Lower leg skin (tissue), 4 donors: ENCODE results near the gene RELL1. TPM values are rescaled to one million over a fixed set of nuclear protein-coding genes. Genes with fewer than 3 reads are reported as not detected.

Source experiments
- DNase-seq, 2 donors: peaks; one replicate each; pipeline ENCODE4 v3.0.0-alpha.2; 2019; ENCODE audit warnings: low spot score in 2 of 2
- H3K4me3 ChIP-seq: fragments of 200-600 bp; sonication (generic); 2 replicates; pipeline ENCODE4 v1.5.1; 2017; ENCODE audit warnings: mild to moderate bottlenecking, low read depth; ENCODE audit not compliant: poor library complexity, severe bottlenecking
- CTCF ChIP-seq, 3 donors: fragments of 450-650 bp; IDR thresholded peaks; one replicate each; pipeline ENCODE4 v1.5.1; 2016; ENCODE audit warnings: antibody characterized with exemption in 3 of 3, mild to moderate bottlenecking in 3 of 3, moderate library complexity in 2 of 3
- POLR2A ChIP-seq, 2 donors: fragments of 450-650 bp; IDR thresholded peaks; one replicate each; pipeline ENCODE4 v1.6.1; 2016 to 2017; ENCODE audit warnings: antibody characterized with exemption in 2 of 2, mild to moderate bottlenecking in 1 of 2, moderate library complexity in 1 of 2
- WGBS, 2 donors: methylation state at CpG; one replicate each; pipeline ENCODE4 v1.1.5; 2018; 5-methylcytosine and 5-hydroxymethylcytosine counted together
- intact Hi-C: fragments of 100-400 bp; cut with DNase I; formaldehyde crosslinking; loops from one replicate; pipeline ENCODE4 v1.15.0; 2023; ENCODE audit warnings: low total_unique reads
- total RNA-seq, 4 donors: library from RNA; depleted of rRNA; stranded (reverse); fragments of >200 nt; gene quantifications; one replicate each; pipeline ENCODE4 v1.1.0, GENCODE V29; 2016

Gene RELL1
- total RNA-seq, 4 donors from 2014 or later = 66.5 to 78.6 (median 73.7) TPM

GRCh38 chr4:37652747-37653527, 33.2 kb downstream of the RELL1 start:
- WGBS, 2 donors = 65 to 69% methylated on average over 4 of the region's 4 CpGs
- intact Hi-C loops = no loop called here
- DNase-seq = no peak
- no peak overlapping the region for H3K4me3 ChIP-seq
- no peak for TF ChIP-seq CTCF (IDR thresholded peaks at IDR 0.05)
- no peak for TF ChIP-seq POLR2A (IDR thresholded peaks at IDR 0.05)

GRCh38 chr4:37651781-37652377, 34.3 kb downstream of the RELL1 start:
- intact Hi-C loops = no loop called here
- H3K4me3 ChIP-seq = no peak overlapping the region
- TF ChIP-seq CTCF (IDR thresholded peaks at IDR 0.05) (no peak), POLR2A (IDR thresholded peaks at IDR 0.05) (no peak)
- 93 to 98% methylated on average over 13 of the region's 13 CpGs for WGBS, 2 donors
- no peak for DNase-seq

DNA sequence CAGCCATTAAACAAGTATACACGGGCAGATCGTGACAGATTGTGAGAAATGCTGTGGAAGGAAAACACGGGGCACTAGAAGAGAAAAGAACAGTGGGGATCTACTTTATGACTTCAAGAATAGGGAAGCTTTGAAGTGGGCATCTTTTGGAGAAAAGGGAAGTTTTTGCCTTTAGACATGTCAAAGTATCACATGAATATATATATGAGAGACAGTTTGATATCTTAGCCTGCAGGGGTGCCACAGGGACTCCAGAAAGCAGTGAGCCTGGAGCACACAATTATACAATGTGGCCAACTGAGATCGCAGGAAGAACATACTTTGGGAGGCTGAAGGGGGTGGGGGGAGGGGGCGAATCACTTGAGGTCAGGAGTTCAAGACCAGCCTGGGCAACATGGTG, 35.7 kb downstream of the RELL1 start:
- H3K4me3 ChIP-seq = no peak overlapping the region
- 91% methylated on average over 5 of the region's 5 CpGs for WGBS, 2 donors
- intact Hi-C loops = no loop called here
- TF ChIP-seq POLR2A (IDR thresholded peaks at IDR 0.05) (no peak), CTCF (IDR thresholded peaks at IDR 0.05) (no peak)
- DNase-seq = no peak

DNA sequence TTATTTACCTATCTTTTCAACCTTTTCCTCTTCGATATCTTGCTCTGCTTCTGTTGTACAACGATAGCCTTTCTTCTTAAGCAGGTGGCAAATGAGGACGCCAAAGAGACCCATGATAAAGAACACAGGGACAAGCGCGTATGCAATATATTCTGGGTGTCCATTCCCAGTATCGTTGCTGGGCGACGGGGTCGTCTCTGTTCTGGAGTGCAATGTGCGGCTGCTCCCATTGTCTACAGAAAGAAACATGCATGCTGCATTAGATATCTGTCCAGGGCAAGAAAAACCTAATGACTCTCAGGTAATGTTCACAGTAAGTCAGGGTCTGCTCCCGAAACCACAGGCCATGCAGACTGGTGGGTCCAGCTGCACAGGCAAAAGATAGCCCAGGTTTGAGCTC, 36.9 kb downstream of the RELL1 start:
- 98% methylated on average over 11 of the region's 11 CpGs for WGBS, 2 donors
- H3K4me3 ChIP-seq = no peak overlapping the region
- DNase-seq = no peak

DNA sequence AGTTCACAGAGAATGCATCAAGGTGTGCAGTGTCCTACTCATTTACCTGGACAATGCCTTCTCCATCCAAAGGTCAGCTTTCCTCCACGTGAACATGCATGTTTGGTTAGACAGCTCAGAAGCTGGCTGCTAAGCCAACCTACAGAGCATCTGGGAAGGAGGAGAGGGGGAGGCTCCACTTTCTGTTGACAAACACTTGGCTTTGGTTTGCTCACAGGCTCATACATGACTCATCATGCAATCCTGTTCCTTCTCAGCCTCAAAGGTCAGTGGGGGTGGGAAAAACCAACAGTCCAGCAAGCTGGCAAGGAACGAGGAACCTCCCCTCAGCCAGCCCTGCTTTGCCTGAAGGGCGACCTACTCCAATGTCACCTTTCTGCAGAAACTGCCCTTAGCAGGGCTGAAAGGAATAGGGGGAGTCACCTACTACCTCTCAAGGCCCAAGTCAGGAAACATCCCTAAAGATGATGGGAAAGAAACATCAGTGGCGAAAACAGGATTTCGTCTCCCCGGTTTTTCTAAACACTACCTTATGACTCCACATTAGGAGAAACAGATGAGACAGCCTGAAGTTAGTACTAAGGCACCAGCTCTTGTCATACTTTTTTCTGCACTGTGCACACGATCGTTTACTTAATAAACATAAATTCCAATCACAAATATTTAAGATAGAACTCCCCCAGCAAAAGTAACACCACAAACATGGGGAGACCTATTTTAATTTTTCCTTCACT, 37.9 kb downstream of the RELL1 start:
- intact Hi-C loops = no loop called here
- TF ChIP-seq POLR2A (IDR thresholded peaks at IDR 0.05) (no peak), CTCF (IDR thresholded peaks at IDR 0.05) (no peak)
- H3K4me3 ChIP-seq = no peak overlapping the region
- WGBS, 2 donors = 60 to 65% methylated on average over 8 of the region's 8 CpGs
- DNase-seq = peak in 1 of 2 donors; percentile 67

More for the DNA sequence above, 36.9 kb downstream of the RELL1 start:
- TF ChIP-seq CTCF (IDR thresholded peaks at IDR 0.05) (no peak), POLR2A (IDR thresholded peaks at IDR 0.05) (no peak)
- intact Hi-C loops = no loop called here
